Psoas muscle (tissue), 8 donors: Measurements from ENCODE around the gene GNGT1. TPM values are rescaled to one million over a fixed set of nuclear protein-coding genes. Genes with fewer than 3 reads are reported as not detected.
A peak's percentile ranks its signal among the peaks of the same experiment; 100 is the strongest.
"Not testable (repeated sequence)": the region's sequence is repeated elsewhere in the genome, so short reads cannot be mapped to it uniquely, and the experiment has no call there.

Source experiments
- ATAC-seq, 4 donors: fragments of 200-7000 bp; cut with Tn5 transposase; one replicate each; pipeline ENCODE4 v1.9.1; 2020; ENCODE audit warnings: moderate library complexity in 3 of 4, mild to moderate bottlenecking in 2 of 4
- DNase-seq, 2 donors: peaks; one replicate each; pipeline ENCODE4 v3.0.0-alpha.2; 2020
- H3K27ac ChIP-seq: fragments of 200-600 bp; one replicate; pipeline ENCODE4 v1.8.0; 2022
- H3K27me3 ChIP-seq, 3 donors: fragments of 200-600 bp in 1 of 3; one replicate each; pipeline versions ENCODE4 v1.6.1 to v1.8.0; 2013 to 2022; ENCODE audit warnings: low read length in 2 of 3, mild to moderate bottlenecking in 2 of 3, moderate library complexity in 1 of 3; ENCODE audit not compliant: insufficient read depth in 3 of 3
- H3K36me3 ChIP-seq, 2 donors: fragments of 200-600 bp in 1 of 2; one replicate each; pipeline versions ENCODE4 v1.6.1 to v1.8.0; 2013 to 2022; ENCODE audit warnings: low read depth in 1 of 2, mild to moderate bottlenecking in 1 of 2, moderate library complexity in 1 of 2; ENCODE audit not compliant: insufficient read depth in 1 of 2
- H3K4me1 ChIP-seq: fragments of 200-600 bp; one replicate; pipeline ENCODE4 v1.8.0; 2022
- H3K4me3 ChIP-seq: fragments of 200-600 bp; one replicate; pipeline ENCODE4 v1.8.0; 2022; ENCODE audit warnings: mild to moderate bottlenecking
- H3K9me3 ChIP-seq: fragments of 200-600 bp; one replicate; pipeline ENCODE4 v1.8.0; 2022
- CTCF ChIP-seq: fragments of 200-600 bp; IDR thresholded peaks from one replicate; pipeline ENCODE4 v1.8.0; 2022; ENCODE audit warnings: antibody characterized with exemption
- whole genome bisulfite sequencing, 3 donors: extraction: QIAGEN DNeasy Blood & Tissue Kit; methylation state at CpG; one replicate each; pipeline versions ENCODE4 v1.1.6 to v1.1.7; 2013; 5-methylcytosine and 5-hydroxymethylcytosine counted together
- intact Hi-C, 2 donors: fragments of 100-400 bp; cut with DNase I; formaldehyde crosslinking; loops; one replicate each; pipeline versions ENCODE4 v1.11.0 to v1.14.2; 2022
- polyA plus RNA-seq, 3 donors: library from polyadenylated mRNA; stranded (reverse); fragments of 200-250 nt; gene quantifications; one replicate each; pipeline ENCODE4 v1.2.3, GENCODE V29; 2013
- total RNA-seq, 4 donors: library from RNA; stranded (reverse); fragmentation: NEBNext Ultra II Directional in 2 of 4; extraction: Animal tissue kit (Norgen Biotek cat#: 25700) in 2 of 4; gene quantifications; one replicate each; pipeline versions ENCODE4 v1.2.1 to v1.2.4, GENCODE V29; 2021 to 2023
- donor health status: healthy with polysubstance abuse.
- donor health status: DM: no; HTN: no; CAD: no; lungs with moderate emphysema.
- donor health status: Bipolar disorder and iron deficiency.
- donor health status: healthy.
- donor health status: DM: yes; HTN: yes; CAD: no.
- donor health status: DM: no; HTN: no; CAD: no.
- donor health status: DM: no; HTN: no; CAD: no.
- donor health status: DM: yes; HTN: yes; CAD: no.

The GNGT1 gene
- total and polyA plus RNA-seq, 7 donors: 0.07 TPM; not detected in 6

GRCh38 chr7:93895859-93896600 lies 10.3 kb upstream of the GNGT1 start:
- no peak for ATAC-seq

GRCh38 chr7:93897680-93898079 lies 8.7 kb upstream of the GNGT1 start:
- no peaks in the 10 kb centered on the region for H3K27me3 ChIP-seq
- no peak for TF ChIP-seq CTCF
- no peak for DNase-seq
- H3K4me3 ChIP-seq: no peak overlapping the region
- ATAC-seq: no peak
- no peaks in the 10 kb centered on the region for H3K36me3 ChIP-seq
- WGBS, 3 donors: 58 to 65% (median 64%) methylated on average over 2 of the region's 2 CpGs
- H3K27ac ChIP-seq: no peak overlapping the region
- no peaks in the 10 kb centered on the region for H3K9me3 ChIP-seq
- H3K4me1 ChIP-seq: no peaks in the 10 kb centered on the region
- intact Hi-C loops: loop anchor here (10.0 kb wide), 2 partner anchors 167 to 187 kb away; no protein-coding TSS in a partner anchor

More at GRCh38 chr7:93895859-93896600, 10.3 kb upstream of the GNGT1 start:
- H3K36me3 ChIP-seq: no peaks in the 10 kb centered on the region
- intact Hi-C loops: loop anchor here (10.0 kb wide), 2 partner anchors 169 to 189 kb away; no protein-coding TSS in a partner anchor
- H3K27ac ChIP-seq: no peak overlapping the region
- no peak for DNase-seq
- peaks cover 0 to 3% (median 0%) of the 10 kb centered on the region in 3 donors for H3K27me3 ChIP-seq
- 46 to 57% (median 53%) methylated on average over 4 of the region's 4 CpGs for WGBS, 3 donors
- H3K4me1 ChIP-seq: no peaks in the 10 kb centered on the region
- no peak for TF ChIP-seq CTCF
- no peak overlapping the region for H3K4me3 ChIP-seq
- no peaks in the 10 kb centered on the region for H3K9me3 ChIP-seq

GRCh38 chr7:93902777-93903423 lies 3.5 kb upstream of the GNGT1 start:
- peak; percentile 54 for TF ChIP-seq CTCF
- 91 to 100% (median 97%) methylated on average over 1 of the region's 1 CpG for WGBS, 3 donors
- no peaks in the 10 kb centered on the region for H3K4me1 ChIP-seq
- no peaks in the 10 kb centered on the region for H3K27me3 ChIP-seq
- ATAC-seq (no peak), DNase-seq (no peak)
- intact Hi-C loops: no loop called here
- H3K36me3 ChIP-seq: no peaks in the 10 kb centered on the region
- H3K4me3 ChIP-seq: no peak overlapping the region
- H3K9me3 ChIP-seq: no peaks in the 10 kb centered on the region
- no peak overlapping the region for H3K27ac ChIP-seq

- intact Hi-C loops: no loop called here
- DNase-seq: peak in 1 of 2 donors; percentile 50
- no peak overlapping the region for H3K4me3 ChIP-seq
- H3K27ac ChIP-seq: no peak overlapping the region
- TF ChIP-seq CTCF: no peak
- H3K9me3 ChIP-seq: no peaks in the 10 kb centered on the region
- ATAC-seq: peak in 1 of 4 donors; percentile 69
- peaks cover 6% of the 10 kb centered on the region for H3K4me1 ChIP-seq
- no peaks in the 10 kb centered on the region for H3K27me3 ChIP-seq
- WGBS, 3 donors: 29 to 44% (median 35%) methylated on average over 3 of the region's 3 CpGs
- H3K36me3 ChIP-seq: no peaks in the 10 kb centered on the region
Measured at GRCh38 chr7:93910076-93910994, 4.0 kb downstream of the GNGT1 start.

GRCh38 chr7:93911242-93911641 lies 4.9 kb downstream of the GNGT1 start:
- 19 to 35% (median 20%) methylated on average over 2 to 3 of the region's 3 CpGs for WGBS, 3 donors
- H3K4me3 ChIP-seq, H3K27ac ChIP-seq, intact Hi-C loops, H3K36me3 ChIP-seq, H3K4me1 ChIP-seq, ATAC-seq, H3K27me3 ChIP-seq, H3K9me3 ChIP-seq, DNase-seq: not testable (repeated sequence)

GRCh38 chr7:93911661-93912060 lies 5.3 kb downstream of the GNGT1 start:
- H3K36me3 ChIP-seq, H3K4me3 ChIP-seq, H3K4me1 ChIP-seq, H3K27ac ChIP-seq, ATAC-seq, DNase-seq, H3K9me3 ChIP-seq, intact Hi-C loops, H3K27me3 ChIP-seq: not testable (repeated sequence)
